Urothelium cell line (cell line): Measurements from ENCODE around the gene CWC27.
"Not testable (repeated sequence)": the region's sequence is repeated elsewhere in the genome, so short reads cannot be mapped to it uniquely, and the experiment has no call there.

Source experiments
- DNase-seq: peaks from one replicate; pipeline ENCODE4 v3.0.0; 2011; ENCODE audit warnings: low spot score, mixed read lengths
- FAIRE-seq: peaks from 2 replicates; lab custom pipeline; 2011; peaks lifted over from hg19 to GRCh38; lab: Jason Lieb, UNC

Gene CWC27

DNA sequence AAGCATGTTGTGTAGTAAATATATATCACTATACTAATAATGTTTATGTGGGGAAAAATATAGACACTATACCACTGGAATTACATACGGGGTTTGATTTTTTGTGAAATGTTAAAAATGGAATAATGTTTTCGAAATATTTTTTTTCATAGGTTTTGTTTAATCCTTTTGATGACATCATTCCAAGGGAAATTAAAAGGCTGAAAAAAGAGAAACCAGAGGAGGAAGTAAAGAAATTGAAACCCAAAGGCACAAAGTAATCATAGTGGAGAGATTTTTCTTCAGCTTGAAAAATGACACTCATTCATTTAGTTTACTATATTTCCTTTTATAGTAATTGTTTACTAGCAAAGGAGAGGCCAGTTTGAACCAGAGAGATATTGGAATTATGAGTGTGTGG, 17.6 kb downstream of the CWC27 start:
- no peak for FAIRE-seq
- DNase-seq: no peak

DNA sequence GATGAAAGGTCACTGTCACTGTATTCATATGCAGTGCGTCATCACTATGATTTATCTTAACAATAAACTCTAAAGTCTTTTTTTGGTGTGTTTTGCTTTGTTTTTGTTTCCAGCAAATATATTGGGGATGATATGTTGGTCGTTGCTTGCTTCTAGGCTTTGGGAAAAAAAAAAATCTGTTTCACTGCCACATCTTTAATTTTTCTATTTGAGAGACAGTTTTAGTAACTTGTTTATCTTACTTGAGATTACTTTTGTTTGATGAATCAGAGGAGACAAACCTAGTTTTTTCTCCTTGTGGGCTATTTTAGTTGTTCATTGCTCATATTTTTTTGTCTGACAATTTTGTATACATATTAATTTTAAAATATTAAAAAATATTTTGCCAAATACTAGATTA, 19.4 kb downstream of the CWC27 start:
- FAIRE-seq: no peak
- no peak for DNase-seq

DNA sequence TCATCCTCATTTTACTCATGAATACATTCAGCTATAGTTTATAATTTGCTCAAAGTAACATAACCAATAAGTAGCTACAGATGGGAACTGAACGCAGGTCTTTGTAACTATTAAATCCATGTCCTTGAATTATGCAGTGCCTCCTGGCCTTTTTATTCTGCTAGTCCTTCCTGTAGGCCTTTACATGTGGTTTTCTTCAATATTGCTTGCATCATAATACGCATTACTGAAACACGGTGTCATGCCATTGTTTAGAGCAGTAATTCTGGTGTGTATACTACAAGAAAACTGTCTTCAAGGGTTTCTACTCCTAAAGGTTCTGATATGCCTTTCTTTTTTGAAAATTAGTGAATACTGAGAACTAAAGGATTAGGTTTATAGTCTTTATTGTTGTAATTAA, 20.7 kb downstream of the CWC27 start:
- FAIRE-seq: no peak
- no peak for DNase-seq

- DNase-seq: no peak
- FAIRE-seq: no peak
Measured at GRCh38 chr5:64790210-64790609, 21.5 kb downstream of the CWC27 start.

DNA sequence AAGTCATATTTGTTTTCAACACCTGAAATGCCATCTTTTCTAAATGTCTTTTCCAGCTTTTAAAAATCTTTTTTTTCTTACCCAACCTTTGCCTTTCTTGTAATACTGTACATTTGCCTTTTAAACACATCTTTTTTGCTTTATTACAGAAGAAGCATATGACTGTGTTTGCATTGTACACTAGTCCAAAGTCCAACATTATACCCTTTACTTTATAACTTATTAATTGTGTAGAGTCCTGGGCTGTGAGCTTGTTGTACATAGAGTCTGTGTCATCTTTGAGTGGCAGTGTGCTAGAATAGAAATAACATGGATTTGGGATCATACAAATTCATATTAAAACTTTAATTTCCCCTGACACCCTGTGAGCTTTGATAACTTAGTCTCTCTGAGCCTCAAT, 23.7 kb downstream of the CWC27 start:
- FAIRE-seq: no peak
- no peak for DNase-seq

DNA sequence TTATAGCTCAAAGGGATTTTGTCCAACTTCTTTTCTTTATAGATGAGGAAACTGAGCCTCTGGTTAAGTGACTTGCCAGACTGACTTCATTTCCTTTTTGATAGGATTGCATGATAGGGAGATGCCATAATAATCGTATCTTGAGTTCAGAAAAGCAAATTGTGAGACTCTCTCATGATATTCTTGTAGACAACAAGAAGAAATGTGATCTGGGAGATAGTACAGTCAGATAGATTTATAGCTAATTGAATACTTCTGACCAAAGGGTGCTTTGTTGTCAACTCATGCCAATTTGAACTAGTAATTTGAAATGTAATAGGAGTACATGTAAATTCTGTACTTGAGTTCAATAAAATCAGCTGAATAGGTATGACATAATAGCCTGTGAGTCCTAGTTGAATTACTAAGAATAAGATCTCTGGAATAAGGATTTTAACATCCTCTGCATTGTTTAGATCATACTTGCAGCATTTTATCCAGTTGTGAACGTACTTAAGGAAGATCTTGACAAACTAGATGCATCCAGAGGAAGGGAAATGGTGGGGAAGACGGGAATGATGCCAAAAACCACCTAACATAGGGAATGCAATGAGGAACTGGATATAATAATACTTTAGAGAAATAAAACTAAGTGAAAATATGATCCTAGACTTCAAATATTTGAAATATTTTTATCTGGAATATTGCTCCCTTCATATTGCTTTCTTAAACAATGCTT, 25.5 kb downstream of the CWC27 start:
- no peak for DNase-seq
- no peak for FAIRE-seq

DNA sequence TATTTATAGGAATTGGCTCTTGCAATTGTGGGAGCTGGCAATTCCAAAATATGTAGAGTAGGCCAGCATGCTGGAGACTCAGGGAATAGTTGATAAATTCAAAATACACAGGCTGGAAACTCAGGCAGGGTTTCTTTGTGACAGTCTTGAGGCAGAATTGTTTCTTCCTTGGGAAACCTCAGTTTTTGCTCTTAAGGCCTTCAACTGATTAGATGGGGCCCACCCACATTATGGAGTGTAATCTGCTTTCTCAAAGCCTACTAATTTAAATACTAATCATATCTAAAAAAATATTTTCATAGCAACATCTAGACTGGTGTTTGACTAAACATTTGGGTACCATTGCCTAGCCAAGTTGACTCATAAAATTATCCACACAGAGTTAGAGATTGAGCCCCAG, 27.6 kb downstream of the CWC27 start:
- FAIRE-seq (no peak), DNase-seq (no peak)

DNA sequence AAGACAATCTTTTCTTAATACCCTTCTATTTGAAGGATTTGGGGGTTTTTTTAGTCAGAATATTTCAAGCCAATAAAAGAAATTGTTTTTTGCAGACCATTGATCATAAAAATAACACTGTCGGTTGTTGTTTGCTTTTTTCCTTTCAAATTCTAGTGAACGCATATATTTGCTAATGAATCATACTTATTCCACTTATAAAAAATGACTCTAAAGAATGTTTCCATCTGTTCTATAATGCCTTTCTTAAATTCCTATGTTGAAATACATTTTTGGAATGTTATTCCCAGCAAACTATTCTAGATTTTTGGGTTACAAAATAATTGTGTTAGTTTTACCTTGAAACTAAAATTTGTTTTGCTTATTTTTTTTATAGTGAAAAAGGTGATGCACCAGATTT, 32.2 kb downstream of the CWC27 start:
- DNase-seq (no peak), FAIRE-seq (no peak)

GRCh38 chr5:64806537-64806936, 37.8 kb downstream of the CWC27 start:
- FAIRE-seq: no peak
- DNase-seq: no peak

- no peak for DNase-seq
- FAIRE-seq: no peak
Measured at GRCh38 chr5:64807520-64807919, 38.8 kb downstream of the CWC27 start.

DNA sequence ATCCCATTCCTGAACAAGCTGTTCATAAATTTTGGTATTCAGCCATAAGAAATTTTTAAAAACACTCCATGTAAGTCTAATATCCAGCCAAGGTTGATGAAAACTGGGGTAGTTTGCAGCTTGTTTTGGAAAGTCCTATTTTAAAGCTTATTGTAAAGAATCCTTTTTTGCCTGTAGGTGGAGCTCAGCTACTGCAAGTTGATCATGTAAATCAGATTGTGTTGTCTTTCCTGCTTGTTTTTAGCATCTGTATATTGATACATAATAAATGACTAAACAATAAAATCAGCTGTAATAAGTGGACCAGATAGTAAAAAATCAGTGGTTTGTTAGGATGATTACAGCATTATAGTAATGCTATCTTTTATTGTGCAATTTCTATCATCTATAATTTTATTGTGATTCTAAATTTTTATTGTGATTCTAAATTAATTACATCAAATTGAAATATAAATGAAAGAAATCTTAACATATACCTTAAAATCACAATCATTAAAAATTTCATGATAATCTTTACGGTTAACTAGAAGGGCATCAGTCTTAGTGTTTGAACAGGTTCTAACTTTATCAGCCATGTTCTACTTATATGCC, 42.4 kb downstream of the CWC27 start:
- DNase-seq: peak; percentile 10
- no peak for FAIRE-seq

- DNase-seq (no peak), FAIRE-seq (no peak)
Measured at GRCh38 chr5:64814073-64814472, 45.3 kb downstream of the CWC27 start.

GRCh38 chr5:64818245-64818644, 49.5 kb downstream of the CWC27 start:
- DNase-seq (no peak), FAIRE-seq (no peak)

DNA sequence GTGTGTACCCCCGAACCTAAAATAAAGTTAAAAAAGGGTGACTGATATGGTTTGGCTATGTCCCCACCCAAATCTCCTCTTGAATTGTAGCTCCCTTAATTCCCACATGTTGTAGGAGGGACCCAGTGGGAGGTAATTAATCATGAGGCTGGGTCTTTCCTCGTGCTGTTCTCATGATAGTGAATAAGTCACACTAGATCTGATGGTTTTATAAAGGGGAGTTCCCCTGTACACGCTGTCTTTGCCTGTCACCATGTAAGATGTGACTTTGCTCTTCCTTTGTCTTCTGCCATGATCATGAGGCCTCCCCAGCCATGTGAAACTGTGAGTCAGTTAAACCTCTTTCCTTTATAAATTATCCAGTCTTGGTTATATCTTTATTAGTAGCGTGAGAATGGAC, 50.6 kb downstream of the CWC27 start:
- not testable (repeated sequence) for DNase-seq, FAIRE-seq

GRCh38 chr5:64822320-64822719, 53.6 kb downstream of the CWC27 start:
- DNase-seq: no peak
- FAIRE-seq: no peak

DNA sequence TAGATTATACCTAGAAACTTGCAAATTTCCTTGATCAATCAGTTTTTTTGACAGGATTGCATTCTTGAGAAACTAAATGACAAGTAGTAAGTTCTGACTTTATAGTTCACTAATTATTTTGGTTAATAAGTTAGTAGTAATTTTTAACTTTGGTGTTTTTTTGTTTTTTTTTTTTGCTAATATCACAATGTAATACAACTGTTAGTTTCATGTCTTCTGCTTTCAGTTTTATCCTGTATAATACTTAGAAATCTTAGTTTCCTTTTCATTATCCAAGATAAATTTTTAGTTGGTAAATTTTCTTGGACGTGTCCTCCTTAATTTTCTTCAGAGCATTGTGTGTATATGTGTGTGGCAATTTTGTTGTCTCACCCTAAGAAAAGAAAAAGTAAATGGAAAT, 57.8 kb downstream of the CWC27 start:
- no peak for FAIRE-seq

GRCh38 chr5:64827703-64828102, 59.0 kb downstream of the CWC27 start:
- FAIRE-seq: no peak
- DNase-seq: no peak

More for the DNA sequence above, 57.8 kb downstream of the CWC27 start:
- no peak for DNase-seq

DNA sequence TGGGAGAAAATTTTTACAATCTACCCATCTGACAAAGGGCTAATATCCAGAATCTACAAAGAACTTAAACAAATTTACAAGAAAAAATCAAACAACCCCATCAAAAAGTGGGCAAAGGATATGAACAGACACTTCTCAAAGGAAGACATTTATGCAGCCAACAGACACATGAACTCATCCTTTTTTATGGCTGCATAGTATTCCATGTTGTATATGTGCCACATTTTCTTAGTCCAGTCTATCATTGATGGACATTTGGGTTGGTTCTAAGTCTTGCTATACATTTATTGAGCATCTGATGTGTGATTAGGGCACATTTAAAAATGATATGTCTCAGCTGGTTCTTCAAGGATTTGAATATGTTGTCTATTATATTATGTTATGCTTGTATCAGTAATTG, 61.9 kb downstream of the CWC27 start:
- DNase-seq, FAIRE-seq: not testable (repeated sequence)

GRCh38 chr5:64831996-64832395, 63.3 kb downstream of the CWC27 start:
- no peak for FAIRE-seq

GRCh38 chr5:64834037-64834436, 65.3 kb downstream of the CWC27 start:
- DNase-seq (no peak), FAIRE-seq (no peak)

More at GRCh38 chr5:64831996-64832395, 63.3 kb downstream of the CWC27 start:
- no peak for DNase-seq

- no peak for DNase-seq
- no peak for FAIRE-seq
Measured at GRCh38 chr5:64834611-64835010, 65.9 kb downstream of the CWC27 start.

DNA sequence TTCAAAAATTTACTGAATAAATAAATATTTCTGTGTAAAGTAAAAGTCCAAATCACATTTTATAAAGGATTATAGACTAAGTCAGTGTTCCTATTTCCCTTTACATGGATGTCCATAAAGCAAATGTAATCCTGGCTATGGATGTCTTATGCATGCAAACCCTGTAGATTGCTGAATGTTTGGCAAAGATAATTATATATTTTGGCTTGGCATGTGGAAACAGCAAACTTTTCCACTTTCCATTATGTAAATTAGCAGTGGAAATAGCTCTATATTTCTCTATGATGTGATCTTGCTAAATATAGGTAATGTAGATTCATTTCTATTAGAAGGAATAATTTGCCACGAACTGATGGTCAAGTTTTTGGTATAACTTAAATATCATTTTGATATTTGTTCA, 66.5 kb downstream of the CWC27 start:
- FAIRE-seq: no peak
- DNase-seq: no peak
